ACHN (cell line): Measurements from ENCODE around the gene BRIP1.
"Not testable (repeated sequence)": the region's sequence is repeated elsewhere in the genome, so short reads cannot be mapped to it uniquely, and the experiment has no call there.

ENCODE experiments used
- DNase-seq: peaks from one replicate; pipeline ENCODE4 v3.0.0-alpha.2; 2015
- in situ Hi-C: cut with HindIII; loops from 2 replicates; pipeline ENCODE4 v1.10.0; 2017; ENCODE audit warnings: low sequenced_read_pairs, low pct_ligation_motif_present, low pct_unique_long_range_greater_than_20kb

BRIP1 gene

DNA sequence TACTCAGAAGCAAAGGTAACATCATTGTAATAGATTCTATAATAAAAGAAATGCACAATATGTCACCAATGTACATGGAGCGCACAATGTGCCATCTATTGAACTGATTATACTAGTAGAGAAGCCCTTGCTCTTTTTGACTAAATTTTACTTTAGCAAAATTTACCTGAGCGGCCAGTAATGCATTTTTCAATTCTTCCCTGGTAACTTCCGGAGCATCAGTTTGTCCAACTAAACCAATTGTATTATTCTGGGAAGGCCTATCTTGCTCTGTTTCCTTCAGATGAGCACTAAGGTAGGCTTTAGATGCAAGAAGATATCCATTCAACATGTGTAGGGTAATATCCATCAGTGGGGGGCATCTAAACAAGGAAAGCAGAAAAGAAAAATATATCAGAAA is 8.8 kb upstream of the BRIP1 start:
- in situ Hi-C loops, result no loop called here
- no peak for DNase-seq

DNA sequence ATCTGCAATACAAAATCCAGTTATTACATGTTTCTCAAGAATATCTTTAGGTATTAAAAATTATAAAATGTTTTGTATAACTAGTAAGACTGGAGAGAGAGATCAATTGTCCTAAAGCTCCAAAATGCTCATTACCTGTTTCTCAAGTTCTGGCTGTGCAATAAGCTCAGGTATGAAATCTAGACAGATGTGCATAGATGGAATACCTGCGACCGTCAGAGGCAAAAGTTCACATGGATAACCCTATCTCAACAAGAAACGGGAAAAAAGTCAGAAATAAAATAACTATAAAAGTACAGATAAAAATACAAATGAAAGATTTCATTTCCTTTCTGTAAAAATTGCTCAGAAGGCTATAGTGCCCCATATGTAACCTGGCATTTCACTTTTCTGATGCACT is 5.8 kb upstream of the BRIP1 start:
- DNase-seq, result no peak
- in situ Hi-C loops, result no loop called here

DNA sequence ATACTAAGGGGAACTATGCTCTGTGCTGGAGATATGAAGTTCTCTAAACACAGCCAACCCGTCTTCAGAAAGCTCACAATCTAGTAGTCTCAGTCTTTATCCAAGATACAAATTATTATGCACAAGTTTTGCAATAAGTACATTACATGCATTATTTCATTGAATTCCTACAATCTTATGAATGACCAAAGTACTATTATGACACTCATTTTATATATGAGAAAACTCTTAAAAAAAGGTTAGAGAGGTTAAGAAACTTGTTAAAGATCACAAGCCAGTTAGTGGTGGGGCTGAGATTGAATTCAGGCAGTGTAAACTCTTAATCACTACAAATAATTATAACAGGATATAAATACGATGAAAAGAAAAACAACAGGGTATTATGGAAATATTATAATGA is 4.7 kb upstream of the BRIP1 start:
- DNase-seq, result no peak
- in situ Hi-C loops, result no loop called here

DNA sequence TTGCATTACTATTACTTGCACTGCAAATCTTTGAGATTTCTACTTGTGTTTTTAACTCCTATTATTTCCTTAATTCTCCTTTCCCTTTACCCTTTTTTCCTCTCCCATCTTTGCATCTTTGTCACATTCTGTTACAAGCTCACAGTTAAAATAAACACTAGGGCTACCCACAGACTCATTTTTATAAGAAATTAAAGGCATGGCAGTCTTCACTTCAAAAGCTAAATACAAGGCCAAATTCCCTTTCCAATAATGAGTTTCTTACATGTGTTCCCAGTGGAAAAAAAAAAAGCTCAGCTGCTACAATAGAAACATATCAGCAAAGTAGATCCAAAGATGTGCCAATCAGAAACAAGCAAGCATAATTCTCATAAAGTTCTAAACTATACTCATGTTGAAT is 3.7 kb upstream of the BRIP1 start:
- no peak for DNase-seq
- in situ Hi-C loops, result no loop called here

DNA sequence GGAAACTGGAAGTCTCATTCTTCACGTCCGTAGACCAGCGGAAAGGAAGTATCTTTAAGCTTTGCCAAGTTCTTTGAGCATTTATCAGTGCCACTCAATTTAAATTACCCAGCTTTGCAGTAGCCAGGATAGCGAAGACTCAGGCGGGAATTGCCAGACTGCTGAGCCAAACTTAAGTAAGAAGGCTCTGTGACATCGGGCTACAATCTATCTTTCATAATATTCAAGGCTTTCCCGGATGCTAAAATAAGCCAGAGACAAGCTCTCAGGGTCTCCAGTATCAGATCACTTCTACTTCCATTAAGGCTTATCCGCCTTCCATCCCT is 436 bp upstream of the BRIP1 start:
- in situ Hi-C loops, result no loop called here
- DNase-seq, result no peak

DNA sequence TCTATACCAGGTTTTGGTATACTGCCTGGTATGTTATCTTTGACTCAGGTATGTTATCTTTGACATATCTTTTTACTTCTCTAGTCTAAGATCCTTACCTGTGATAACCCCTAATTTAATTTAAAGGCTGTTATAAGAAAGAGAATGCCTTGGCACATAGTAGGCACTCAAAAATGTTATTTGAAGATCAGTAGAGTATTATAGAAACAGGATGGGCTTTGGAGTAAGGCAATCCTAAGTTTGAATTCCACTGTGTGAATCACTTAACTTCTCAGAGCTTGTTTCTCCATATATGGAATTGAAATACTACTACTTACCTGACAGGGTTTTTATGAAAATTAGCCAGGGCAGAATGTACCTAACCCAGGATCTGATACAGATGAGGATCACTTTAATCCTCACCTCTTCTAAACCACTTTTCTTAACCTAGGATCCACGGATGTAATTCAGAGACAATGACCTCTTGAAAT is 1.2 kb downstream of the BRIP1 start:
- in situ Hi-C loops, result no loop called here
- peak; percentile 37 for DNase-seq

DNA sequence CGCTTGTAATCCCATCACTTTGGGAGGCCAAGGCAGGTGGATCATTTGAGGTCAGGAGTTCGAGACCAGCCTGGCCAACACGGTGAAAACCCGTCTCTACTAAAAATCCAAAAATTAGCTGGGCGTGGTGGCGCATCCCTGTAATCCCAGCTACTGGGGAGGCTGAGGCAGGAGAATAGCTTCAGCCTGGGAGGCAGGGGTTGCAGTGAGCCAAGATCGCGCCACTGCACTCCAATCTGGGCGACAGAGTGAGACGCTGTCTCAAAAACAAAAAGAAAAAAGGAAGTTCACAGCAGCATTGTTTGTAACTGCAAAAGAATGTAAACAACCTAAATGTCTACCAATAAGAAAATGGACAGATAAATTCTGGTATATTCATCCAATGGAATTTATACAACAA is 2.9 kb downstream of the BRIP1 start:
- in situ Hi-C loops, DNase-seq: not testable (repeated sequence)

DNA sequence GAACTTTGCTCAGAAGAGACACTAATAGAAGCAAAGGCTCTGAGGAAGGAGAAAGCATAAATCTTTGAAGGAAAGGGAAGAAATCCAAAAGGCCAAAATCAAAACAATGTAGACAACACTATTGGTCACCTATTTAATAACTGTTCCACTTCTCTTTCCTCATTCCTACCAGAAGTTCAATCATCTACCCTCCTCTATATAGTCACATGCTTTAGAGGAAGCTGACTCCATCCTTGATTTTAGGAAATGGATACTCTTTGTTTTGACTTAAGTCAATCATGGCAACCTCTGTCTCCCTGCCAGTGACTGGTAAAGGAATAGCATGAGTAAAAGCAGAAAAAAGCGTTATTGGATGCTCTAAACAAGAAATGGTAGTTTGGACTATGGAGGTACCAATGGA is 7.3 kb downstream of the BRIP1 start:
- in situ Hi-C loops, result no loop called here
- no peak for DNase-seq

DNA sequence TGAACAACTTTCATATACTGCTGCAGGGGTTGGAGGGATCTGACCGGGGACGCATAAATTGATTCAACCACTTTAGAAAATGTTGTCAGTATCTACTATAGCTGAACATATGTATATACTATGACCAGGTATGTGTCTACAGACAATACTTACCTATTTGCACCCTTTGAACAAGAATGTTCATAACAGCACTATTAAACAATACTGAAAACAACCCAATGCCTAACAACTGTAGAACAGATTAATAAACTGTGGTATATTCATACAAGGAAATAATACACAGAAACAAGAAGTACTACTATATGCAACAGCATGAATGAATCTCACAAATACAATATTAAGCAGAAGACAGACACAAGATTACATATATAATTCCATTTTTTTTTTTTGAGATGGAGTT is 10.5 kb downstream of the BRIP1 start:
- in situ Hi-C loops, result no loop called here
- DNase-seq, result no peak

DNA sequence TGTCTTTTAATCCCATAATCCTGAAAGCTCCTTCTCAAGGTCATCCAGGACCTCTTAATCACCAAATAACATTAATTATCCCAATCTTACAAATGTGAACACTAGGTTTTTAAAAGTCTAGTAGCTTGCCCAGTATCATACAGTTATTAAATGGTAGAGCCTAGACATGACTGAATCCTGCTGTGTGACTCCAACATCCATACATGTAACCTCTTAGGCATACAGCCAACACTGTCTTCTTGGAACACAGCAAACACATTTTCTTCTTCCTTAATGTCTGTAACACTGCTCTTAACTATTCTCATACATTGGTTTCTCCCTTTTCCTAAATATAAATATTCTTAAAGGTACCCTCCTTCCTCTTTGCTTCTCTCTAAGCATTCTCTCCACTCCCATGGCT is 13.7 kb downstream of the BRIP1 start:
- DNase-seq, result no peak
- in situ Hi-C loops, result loop anchor here (25.0 kb wide), 1 partner anchor 212 kb away; no protein-coding TSS in a partner anchor

DNA sequence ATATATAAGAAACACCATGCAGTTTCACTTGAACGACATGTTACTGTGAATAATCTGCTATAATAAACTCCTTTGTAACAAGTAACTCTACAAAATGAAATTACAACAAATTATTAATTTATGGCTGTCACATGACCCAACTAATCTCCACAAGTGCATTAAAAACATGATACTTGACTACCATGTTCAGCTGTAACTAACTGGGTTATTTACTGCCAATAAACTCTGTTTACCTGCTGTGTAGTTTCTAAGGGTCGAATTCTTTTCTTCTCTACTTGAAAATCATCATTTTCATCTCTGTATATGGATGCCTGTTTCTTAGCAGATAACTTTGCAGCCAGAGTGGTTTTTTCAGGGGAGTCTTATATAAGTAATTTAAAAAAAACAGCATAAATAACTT is 14.4 kb downstream of the BRIP1 start:
- DNase-seq, result no peak
- in situ Hi-C loops, result loop anchor here (25.0 kb wide), 1 partner anchor 212 kb away; no protein-coding TSS in a partner anchor

DNA sequence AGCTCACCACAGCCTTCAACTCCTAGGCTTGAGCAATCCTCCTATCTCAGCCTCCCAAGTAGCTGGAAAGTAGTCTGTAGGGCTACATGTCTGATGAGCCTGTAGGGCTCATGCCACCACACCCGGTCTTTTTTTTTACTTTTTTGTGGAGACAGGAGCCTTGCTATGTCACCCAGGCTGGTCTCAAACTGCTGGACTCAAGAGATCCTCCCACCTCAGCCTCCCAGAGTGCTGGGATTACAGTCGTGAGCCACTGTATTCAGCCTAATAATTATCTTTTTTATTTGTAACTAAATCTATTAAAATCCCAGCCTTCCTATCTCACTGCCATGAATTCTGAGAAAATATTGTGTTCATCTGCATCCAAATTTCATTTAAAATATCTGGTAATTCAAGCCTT is 15.1 kb downstream of the BRIP1 start:
- in situ Hi-C loops, result loop anchor here (25.0 kb wide), 1 partner anchor 211 kb away; no protein-coding TSS in a partner anchor
- DNase-seq, result no peak

DNA sequence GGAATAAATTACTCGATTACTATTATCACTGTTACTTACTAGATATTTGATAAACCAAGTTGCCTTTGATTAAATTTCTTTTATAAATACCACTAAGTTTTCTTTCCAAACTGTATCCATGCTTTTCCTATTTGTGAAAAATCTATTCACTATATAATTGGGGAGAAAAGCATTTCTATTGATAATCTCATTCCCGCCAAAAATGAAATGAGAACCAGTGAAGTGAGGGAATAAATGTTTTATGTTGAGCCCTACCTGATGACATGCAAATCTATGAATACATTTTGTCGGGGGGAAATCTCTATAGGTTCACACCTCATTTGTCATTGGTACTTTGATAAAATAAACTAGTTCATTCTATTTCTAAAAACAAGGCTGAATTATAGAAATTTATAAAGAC is 15.7 kb downstream of the BRIP1 start:
- in situ Hi-C loops, result loop anchor here (25.0 kb wide), 1 partner anchor 210 kb away; no protein-coding TSS in a partner anchor
- no peak for DNase-seq

DNA sequence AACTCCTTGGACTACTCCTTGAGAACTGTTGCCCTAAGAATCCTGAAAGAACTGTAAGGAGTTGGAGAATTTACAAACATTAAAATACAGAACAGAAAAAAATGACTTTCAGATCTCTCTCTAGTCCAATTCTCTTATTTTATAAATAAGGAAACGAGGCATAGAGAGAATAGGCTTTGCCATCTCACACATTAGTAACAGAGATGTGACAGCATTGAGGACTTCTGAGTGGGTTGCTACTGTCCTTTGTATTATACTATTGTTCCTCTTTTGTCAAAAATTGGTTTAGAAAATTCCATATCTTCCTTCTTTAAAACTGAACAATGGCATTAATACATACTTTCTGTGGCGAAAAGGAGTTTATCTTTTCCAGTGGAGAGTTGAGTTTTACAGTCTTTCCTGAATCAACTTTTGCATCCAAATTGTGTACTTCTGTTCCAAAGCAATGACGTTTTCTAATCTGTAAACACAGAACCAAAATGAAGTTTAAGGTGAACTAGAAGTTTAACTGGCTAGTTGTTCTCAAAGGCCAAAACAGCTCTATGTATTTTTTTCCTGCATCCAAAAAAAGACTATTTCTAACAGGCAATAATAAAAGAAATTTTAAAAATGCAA is 16.5 kb downstream of the BRIP1 start:
- no peak for DNase-seq
- in situ Hi-C loops, result loop anchor here (25.0 kb wide), 1 partner anchor 210 kb away; no protein-coding TSS in a partner anchor

DNA sequence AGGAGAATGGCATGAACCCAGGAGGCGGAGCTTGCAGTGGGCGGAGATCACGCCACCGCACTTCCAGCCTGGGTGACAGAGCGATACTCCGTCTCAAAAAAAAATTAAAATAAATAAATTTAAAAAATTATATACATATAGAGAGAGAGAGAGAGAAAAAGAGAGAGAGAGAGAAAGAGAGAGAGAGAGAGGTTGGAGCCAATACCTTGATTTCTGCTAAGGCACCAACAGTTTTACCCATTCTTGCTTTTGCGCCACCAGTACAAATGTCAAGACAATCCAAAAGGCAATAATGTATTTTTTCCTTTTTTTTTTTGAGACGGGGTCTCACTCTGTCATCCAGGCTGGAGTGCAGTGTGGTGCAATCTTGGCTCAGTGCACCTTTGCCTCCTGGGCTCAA is 17.2 kb downstream of the BRIP1 start:
- no peak for DNase-seq
- in situ Hi-C loops, result loop anchor here (25.0 kb wide), 1 partner anchor 209 kb away; no protein-coding TSS in a partner anchor

DNA sequence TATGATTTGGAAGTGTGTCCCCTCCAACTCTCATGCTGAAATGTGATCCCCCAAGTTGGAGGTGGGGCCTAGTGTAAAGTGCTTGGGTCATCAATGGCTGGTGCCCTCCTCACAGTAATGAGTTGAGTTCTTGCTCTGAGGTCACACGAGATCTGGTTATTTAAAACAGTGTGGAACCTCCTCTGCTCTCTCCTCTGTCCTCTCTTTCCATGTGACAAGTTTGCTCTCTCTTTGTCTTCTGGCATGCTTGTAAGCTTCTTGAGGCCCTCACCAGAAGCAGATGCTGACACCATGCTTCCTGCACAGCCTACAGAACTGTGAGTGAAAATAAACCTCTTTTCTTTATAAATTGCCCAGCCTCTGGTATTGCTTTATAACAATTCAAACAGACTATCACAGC is 19.9 kb downstream of the BRIP1 start:
- in situ Hi-C loops, result loop anchor here (25.0 kb wide), 1 partner anchor 206 kb away; no protein-coding TSS in a partner anchor
- DNase-seq, result no peak

DNA sequence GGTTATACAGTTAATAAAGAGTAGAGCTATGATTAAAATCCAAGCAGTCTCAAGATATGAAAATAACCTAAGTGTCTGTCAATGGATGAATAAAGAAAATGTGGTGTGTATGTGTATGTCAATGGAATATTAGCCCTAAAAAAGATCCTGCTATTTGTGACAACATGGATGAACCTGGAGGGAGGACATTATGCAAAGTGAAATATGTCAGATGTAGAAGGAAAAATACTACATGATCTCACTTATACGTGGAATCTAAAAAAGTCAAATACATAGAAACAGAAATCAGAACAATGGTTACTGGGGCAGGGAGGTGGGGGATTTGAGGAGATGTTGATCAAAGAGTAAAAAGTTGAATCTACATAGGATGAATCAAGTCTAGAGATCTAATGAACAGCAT is 20.4 kb downstream of the BRIP1 start:
- no peak for DNase-seq
- in situ Hi-C loops, result loop anchor here (25.0 kb wide), 1 partner anchor 206 kb away; no protein-coding TSS in a partner anchor

DNA sequence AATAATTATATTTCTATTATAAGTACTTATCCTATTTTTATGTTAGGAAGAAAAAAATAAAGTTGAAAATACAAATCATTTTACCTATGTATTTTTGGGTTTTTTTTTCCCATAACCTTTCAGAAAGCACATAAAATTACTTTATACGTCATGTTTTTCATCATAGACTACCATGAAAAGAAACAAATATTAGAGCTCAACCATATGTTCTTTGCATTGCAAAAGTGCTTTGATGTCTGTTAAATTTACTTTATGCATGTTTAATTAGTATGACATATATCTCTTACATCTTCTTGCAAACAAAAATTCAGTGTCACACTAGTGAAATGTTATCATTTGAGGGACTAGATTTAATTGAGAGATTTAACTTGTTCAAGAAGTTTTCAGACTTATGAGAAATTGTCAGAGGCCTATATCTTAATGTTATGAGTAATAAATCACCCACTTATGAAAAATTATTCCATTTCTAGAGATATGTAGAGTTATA is 24.0 kb downstream of the BRIP1 start:
- no peak for DNase-seq
- in situ Hi-C loops, result loop anchor here (25.0 kb wide), 1 partner anchor 202 kb away; no protein-coding TSS in a partner anchor

DNA sequence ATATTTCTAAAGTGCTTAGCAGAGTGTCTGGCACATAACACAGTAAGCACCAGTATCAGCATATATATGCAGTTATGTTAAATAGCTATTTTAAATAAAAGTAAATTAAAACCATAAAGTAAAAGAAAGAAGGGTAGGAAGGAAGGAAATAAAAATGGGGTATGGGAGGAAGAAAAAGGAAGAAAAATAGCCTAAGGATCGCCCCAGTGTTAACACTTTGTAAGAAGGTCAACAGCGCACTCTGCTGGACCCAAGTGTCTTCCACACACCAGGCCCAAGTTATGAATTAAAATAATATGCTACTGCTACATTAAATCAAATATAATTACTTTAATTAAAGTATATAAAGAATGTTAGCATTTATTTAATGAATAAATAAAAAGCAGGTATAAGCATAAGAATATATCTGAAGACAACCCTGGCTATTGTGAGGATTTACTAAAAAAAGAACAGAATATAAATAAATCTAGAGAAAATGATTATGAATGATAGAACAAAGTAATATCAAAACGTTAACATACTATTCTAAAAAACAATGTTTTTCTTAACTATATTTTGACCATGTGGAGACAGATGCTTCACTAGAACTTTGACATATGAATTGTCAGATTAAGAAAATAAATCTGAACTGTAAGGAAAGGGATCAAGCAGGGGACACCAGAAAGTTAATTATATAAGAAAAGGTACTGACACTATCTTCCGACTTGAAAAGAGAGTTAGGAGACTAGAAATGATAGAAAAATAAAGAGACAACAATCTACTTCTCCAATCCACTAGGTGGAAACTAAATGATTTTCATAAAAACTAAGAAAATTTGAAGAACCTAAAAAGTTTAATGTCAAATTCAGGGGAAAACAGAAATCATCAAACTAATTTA is 25.9 kb downstream of the BRIP1 start:
- DNase-seq, result peak; percentile 77
- in situ Hi-C loops, result loop anchor here (25.0 kb wide), 1 partner anchor 200 kb away; no protein-coding TSS in a partner anchor
